GM12875 (cell line): ENCODE measurements around the gene PCNX3.

Experiments
- H3K4me3 ChIP-seq: one replicate; pipeline ENCODE4 v1.5.1; 2011; ENCODE audit warnings: low read depth, low read length, control low read depth
- CTCF ChIP-seq: IDR thresholded peaks from 2 replicates; pipeline ENCODE4 v1.5.1; 2011; ENCODE audit warnings: low read depth, mild to moderate bottlenecking, control low read depth, inconsistent platforms, low read length, moderate library complexity, borderline replicate concordance; ENCODE audit not compliant: insufficient read depth

The PCNX3 gene

GRCh38 chr11:65581928-65582327, 33.6 kb upstream of the PCNX3 start:
- H3K4me3 ChIP-seq = no peak overlapping the region
- TF ChIP-seq CTCF = no peak

- no peak overlapping the region for H3K4me3 ChIP-seq
- TF ChIP-seq CTCF = no peak
Observed at GRCh38 chr11:65583589-65583988, 32.0 kb upstream of the PCNX3 start.

GRCh38 chr11:65584106-65584505, 31.5 kb upstream of the PCNX3 start:
- H3K4me3 ChIP-seq = no peak overlapping the region

GRCh38 chr11:65584723-65585171, 30.8 kb upstream of the PCNX3 start:
- H3K4me3 ChIP-seq = no peak overlapping the region

More at GRCh38 chr11:65584106-65584505, 31.5 kb upstream of the PCNX3 start:
- no peak for TF ChIP-seq CTCF

GRCh38 chr11:65585396-65586246, 30.0 kb upstream of the PCNX3 start:
- H3K4me3 ChIP-seq = no peak overlapping the region
- no peak for TF ChIP-seq CTCF

More at GRCh38 chr11:65584723-65585171, 30.8 kb upstream of the PCNX3 start:
- TF ChIP-seq CTCF = no peak

GRCh38 chr11:65586247-65586630, 29.3 kb upstream of the PCNX3 start:
- TF ChIP-seq CTCF = no peak
- H3K4me3 ChIP-seq = no peak overlapping the region

- H3K4me3 ChIP-seq = no peak overlapping the region
- TF ChIP-seq CTCF = no peak
Observed at GRCh38 chr11:65586676-65587075, 28.9 kb upstream of the PCNX3 start.
